Measurements from ENCODE around the gene CEACAM19.
A peak's percentile ranks its signal among the peaks of the same experiment; 100 is the strongest.
"Not testable (repeated sequence)": the region's sequence is repeated elsewhere in the genome, so short reads cannot be mapped to it uniquely, and the experiment has no call there.

Gene CEACAM19

DNA sequence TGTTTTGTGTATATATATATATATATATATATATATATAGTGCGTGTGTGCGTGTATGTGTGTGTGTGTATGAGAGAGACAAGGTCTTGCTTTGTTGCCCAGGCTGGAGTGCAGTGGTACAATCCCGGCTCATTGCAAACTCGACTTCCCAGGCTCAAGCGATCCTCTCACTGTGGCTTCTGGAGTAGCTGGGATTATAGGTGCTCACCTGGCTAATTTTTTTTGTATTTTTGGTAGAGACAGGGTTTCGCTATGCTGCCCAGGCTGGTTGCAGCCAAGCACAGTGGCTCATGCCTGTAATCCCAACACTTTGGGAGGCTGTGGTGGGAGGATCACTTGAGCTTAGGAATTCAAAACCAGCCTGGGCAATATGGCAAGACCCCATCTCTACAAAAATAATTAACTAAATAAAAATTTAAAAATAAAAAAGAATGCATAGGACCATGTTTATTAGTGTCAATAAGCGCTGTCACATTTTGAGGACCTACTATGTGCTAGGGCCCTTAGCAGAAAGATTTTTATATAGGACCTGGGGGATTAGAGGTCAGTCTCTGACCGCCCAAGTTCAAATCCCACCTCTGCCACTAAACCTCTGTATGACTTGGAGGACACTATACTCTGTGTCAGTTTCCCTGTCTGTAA is 25.8 kb upstream of the CEACAM19 start:
- DNase-seq (ENCODE audit: low spot score): no peak

DNA sequence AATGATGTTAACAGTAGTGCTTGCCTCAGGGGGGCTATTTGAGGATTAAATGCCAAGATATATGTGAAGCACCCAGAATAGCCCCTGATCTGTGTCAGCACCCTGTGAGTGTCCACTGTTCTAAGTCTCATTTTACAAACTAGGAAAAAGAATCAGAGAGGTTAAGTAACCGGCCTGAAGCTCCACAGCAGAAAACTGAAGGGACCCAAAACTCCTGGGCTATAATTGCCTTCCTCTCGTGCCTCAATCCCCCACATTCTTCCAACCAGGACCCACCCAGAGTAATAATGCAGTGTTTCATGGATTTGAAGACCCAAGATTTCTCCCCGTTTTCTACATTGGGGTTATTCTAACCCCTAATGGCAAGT is 25.2 kb upstream of the CEACAM19 start:
- no peak for DNase-seq (ENCODE audit: low spot score)

DNA sequence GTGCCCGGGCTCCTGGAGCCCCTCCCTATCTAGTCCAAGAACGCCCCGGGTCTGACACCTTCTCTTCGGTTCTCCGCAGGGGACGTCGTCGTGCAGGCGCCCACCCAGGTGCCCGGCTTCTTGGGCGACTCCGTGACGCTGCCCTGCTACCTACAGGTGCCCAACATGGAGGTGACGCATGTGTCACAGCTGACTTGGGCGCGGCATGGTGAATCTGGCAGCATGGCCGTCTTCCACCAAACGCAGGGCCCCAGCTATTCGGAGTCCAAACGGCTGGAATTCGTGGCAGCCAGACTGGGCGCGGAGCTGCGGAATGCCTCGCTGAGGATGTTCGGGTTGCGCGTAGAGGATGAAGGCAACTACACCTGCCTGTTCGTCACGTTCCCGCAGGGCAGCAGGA is 24.1 kb upstream of the CEACAM19 start:
- DNase-seq (ENCODE audit: low spot score): no peak

DNA sequence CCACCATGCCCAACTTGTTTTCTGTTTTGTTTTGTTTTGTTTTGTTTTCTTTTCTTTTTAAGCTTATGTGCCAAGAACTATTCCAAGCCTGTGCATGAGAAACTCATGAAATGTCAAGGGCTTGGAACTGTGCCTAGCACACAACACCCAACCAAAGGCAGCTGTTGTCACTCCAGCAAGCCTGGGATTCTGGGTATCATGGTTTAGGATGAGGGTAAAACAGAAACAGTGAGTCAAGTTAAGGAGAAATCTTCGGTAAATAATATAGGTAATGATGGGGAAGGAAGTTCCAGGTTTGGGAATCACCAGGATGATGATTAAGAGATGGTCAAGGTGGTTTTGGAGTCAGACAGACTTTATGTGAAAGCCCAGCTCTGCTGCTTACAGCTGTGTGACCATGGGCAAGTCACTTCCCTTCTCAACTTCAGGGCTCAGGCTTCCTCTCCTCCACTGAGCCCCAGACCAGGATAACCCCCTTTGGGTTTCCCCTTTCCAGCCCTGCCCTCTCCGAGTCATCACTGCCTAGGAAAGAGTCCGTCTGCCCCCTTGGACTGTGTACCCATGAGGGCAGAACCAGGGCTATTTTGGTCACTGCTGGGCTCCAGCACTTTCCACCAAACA is 22.5 kb upstream of the CEACAM19 start:
- peak; percentile 72 for DNase-seq (ENCODE audit: low spot score)

DNA sequence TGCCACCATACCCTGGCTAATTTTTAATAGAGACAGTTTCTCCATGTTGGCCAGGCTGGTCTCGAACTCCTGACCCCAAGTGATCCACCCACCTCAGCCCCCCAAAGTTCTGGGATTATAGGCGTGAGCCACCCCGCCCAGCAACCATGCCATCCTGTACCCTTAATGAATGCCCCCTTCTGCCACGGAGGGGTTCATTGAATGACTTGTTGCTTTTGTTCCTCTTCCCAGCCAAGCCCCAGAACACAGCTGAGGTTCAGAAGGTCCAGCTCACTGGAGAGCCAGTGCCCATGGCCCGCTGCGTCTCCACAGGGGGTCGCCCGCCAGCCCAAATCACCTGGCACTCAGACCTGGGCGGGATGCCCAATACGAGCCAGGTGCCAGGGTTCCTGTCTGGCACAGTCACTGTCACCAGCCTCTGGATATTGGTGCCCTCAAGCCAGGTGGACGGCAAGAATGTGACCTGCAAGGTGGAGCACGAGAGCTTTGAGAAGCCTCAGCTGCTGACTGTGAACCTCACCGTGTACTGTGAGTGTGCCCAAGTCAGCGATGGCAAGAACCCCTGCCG is 21.6 kb upstream of the CEACAM19 start:
- DNase-seq (ENCODE audit: low spot score): no peak

DNA sequence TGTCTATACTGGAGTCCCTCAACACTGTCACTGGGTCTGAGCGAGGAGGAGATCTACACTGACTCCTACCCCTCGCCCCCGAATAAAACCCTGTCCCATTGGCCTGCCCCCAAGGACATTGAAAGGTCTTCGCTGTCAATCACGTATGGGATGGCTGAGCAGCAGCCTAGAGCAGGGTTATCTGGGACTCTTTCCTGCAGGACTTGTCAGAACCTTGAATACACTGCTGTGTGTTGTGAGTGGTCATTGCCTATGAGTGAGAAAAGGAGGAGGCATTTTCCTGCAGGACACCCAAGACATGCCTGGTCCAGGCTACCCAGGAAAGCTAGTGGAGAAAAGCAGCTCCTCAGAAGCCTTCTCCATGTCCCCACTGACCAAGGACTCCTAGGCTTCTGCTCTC is 17.9 kb upstream of the CEACAM19 start:
- DNase-seq (ENCODE audit: low spot score): no peak

DNA sequence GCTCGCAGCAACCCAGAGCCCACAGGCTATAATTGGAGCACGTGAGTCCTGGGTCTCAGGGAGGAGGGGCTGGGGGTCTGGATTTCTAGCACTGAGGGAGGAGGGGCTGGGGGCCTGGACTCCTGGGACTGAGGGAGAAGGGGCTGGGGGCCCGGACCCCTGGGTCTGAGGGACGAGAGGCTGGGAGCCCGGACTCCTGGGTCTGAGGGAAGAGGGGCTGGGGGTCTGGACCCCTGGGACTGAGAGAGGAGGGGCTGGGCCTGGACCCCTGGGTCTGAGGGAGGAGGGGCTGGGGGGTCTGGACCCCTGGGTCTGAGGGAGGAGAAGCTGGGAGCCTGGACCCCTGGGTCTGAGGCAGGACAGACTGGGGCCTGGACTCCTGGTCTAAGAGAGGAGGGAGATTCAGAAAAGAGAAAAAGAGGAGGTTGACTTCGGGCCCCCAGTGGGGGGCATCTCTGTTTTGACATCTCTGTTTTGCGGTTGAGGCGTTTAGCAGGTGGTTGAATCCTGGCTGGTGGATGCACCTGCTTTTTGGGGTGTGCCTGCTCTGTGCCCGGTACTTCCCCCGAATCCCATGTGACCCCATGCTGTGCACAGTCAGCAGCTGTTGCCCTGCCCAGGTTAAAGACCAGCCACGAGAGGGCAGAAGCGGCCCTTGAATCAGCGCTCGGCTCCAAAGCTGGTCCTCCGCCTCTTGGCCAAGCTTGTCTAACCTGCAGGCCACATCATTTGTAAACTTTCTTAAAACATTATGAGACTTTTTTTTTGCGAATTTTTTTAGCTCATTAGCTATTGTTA is 17.1 kb upstream of the CEACAM19 start:
- peak; percentile 52 for DNase-seq (ENCODE audit: low spot score)

DNA sequence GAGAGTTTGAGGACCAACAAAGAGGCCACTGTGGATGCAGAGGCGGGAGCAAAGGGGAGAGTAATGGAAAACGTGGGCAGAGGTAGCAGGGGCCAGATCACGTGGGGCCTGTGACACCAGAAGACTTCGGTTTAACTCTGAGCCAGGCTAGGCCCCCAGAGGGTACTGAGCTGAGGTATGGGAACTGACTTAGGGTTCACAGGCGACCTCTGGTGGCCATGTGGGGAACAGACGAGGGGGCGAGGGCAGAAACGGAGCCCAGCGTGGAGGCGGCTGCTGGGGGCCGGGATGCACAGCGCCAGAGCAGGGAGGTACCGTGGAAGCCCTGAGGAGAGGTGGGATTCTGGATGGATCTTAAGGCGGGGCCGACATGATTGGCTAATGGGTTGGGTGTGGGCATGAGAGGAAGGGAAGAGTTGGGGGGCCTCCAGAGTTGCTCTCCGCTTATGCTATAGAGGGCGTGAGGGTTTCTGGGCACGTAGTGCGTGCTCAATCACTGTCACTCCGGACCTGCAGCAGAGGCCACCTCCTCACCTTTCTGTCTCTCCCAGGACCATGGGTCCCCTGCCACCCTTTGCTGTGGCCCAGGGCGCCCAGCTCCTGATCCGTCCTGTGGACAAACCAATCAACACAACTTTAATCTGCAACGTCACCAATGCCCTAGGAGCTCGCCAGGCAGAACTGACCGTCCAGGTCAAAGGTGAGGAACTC is 13.9 kb upstream of the CEACAM19 start:
- peak; percentile 78 for DNase-seq (ENCODE audit: low spot score)

DNA sequence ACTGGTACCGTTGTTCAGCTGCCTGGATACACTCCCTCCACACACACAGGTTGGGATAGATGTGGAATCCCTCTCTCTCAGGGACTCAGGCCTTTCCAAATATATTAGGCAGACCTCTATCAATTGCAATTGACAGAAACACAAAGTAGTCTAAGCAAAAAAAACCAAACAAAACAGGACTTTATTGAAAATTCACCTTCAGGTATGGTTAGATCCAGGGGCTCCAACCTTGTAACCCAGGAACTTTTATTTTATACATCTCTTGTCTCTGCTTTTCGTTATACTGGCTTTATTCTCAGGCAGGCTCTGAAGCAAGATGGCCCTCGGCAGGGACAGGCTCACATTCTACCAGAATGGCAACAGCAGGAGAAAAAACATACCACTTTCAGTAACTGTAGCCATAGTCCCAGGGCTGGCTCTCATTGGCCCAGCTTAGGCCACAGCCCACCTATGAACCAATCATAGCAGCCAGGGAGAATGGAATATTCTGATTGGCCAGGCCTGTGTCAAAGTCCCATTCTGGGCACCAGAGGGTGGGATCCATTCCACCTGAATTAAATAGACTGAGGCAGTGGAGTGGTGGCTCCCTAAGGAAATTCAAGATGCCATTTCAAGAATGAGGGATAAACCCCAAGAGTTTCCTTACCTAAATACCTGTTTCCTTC is 13.1 kb upstream of the CEACAM19 start:
- DNase-seq (ENCODE audit: low spot score): no peak

DNA sequence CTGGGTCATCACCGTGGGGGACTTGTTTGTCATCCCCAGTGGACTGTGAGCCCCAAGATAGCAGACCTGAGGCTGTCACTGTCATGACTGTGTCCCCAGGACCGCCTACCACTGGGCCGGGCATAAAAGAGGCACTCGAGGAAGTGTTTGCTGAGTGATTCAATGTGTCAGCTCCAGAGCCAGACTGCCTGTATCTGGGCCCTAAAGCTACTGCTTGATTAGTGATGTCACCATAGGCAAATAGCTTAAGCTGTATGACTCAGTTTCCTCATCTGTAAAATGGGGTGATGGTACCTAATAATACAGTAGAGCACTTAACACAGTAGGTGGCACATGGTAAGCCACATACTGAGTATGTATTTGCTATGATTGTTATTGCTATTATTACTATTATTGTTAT is 11.2 kb upstream of the CEACAM19 start:
- DNase-seq (ENCODE audit: low spot score): no peak

DNA sequence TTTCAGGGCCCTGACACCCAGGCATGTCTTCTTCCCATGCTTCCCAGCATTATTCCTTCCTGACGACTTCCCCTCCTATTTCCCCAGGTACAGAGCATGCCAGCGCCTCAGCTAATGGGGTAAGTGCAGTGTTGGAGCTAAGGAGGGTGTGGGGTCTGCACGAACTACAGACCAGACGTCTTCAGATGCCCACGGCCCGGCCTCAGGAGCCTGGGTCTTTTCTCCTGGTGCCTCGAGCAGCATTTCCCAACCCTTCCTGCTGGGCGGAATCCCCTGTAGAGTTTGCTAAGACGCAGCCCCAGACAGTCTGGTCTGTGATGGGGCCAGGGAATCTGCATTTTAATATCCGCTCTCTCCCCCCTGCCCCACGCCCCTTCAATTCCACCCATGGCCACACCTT is 10.1 kb upstream of the CEACAM19 start:
- DNase-seq (ENCODE audit: low spot score): no peak

DNA sequence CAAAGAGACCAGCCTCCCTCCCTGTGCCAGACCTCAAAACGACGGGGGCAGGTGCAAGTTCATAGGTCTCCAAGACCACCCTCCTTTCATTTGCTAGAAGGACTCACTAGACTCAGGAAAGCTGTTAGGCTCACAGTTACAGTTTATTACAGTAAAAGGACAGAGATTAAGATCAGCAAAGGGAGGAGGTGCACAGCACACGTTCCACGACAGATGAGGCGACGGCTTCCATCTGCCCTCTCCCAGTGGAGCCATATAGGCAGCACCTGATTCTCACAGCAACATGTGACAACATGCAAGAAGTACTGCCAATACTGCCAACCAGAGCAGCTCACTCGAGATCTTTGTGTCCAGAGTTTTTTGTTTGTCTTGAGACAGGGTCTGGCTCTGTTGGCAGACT is 9.4 kb upstream of the CEACAM19 start:
- no peak for DNase-seq (ENCODE audit: low spot score)

DNA sequence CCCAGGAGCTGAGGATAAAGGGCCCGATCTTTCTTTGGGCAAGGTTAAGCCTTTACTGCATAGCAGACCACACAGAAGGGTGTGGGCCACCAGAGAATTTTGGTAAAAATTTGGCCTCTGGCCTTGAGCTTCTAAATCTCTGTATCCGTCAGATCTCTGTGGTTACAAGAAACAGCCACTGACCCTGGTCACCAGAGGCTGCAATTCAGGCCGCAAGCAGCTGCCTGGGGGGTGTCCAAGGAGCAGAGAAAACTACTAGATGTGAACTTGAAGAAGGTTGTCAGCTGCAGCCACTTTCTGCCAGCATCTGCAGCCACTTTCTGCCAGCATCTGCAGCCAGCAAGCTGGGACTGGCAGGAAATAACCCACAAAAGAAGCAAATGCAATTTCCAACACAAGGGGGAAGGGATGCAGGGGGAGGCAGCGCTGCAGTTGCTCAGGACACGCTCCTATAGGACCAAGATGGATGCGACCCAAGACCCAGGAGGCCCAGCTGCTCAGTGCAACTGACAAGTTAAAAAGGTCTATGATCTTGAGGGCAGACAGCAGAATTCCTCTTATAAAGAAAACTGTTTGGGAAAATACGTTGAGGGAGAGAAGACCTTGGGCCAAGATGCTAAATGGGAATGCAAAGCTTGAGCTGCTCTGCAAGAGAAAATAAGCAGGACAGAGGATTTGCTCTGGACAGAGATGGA is 8.4 kb upstream of the CEACAM19 start:
- peak; percentile 66 for DNase-seq (ENCODE audit: low spot score)

DNA sequence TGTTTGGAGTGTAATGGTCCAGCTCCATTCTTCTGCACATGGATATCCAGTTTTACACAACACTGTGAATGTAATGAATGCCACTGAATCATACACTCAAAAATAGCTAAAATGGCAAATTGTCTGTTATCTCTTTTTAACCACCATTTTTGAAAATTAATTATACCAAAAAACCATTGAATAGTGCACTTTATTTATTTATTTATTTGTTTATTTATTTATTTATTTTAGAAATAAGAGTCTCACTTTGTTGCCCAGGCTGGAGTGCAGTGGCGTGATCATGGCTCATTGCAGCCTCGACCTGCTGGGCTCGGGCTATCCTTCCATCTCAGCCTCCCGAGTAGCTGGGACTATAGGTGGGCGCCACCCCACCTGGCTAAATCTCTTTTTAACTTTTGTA is 7.3 kb upstream of the CEACAM19 start:
- DNase-seq (ENCODE audit: low spot score): no peak

DNA sequence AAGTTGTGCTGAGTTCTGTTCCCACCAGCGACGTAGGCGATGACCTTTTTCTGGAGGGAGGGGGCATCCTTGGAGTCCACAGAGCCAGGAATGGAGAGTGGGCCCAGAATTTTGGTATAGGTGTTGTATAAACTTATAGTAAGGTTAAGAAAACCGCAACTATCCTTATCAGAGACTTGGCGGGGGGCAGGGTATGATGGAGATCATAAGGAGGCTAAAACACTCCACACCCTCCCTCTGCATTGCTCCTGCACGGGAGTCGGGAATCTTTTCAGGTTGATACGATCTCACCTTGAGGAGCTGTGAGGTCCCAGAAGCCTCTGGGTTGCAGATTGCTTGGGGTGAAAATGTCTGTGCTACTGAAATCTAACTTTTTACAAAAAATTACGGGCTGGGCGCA is 6.3 kb upstream of the CEACAM19 start:
- DNase-seq (ENCODE audit: low spot score): no peak

DNA sequence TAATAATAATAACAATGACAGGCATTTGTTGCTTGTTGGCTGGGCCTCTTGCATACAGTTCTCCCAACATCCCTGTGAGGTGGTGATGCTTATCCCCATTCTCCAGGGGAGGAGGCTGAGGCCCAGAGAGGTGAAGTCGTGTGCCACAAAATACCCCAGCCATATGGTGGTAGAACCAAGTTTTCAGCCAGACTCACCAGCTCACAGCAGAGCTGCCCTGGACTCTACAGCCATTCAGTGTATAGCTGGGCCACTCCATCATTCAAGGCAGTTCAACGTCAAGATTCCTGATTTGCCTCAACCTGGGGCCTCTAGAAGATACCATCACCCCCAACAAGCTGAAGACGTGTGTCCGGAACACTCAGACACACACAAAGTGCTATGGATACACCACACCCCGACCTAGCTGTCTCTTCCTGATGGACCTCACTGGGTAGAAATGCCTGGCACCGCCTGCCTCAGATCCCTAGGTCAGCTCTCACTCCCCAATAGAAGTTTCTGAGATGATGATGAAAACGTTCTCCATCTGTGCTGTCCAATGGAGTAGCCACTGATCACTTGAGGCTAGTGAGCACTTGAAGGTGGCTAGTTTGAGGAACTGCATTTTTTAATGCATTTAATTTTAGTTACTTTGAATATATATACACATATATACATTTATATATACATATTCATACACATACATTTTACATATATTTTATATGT is 4.3 kb upstream of the CEACAM19 start:
- no peak for DNase-seq (ENCODE audit: low spot score)

DNA sequence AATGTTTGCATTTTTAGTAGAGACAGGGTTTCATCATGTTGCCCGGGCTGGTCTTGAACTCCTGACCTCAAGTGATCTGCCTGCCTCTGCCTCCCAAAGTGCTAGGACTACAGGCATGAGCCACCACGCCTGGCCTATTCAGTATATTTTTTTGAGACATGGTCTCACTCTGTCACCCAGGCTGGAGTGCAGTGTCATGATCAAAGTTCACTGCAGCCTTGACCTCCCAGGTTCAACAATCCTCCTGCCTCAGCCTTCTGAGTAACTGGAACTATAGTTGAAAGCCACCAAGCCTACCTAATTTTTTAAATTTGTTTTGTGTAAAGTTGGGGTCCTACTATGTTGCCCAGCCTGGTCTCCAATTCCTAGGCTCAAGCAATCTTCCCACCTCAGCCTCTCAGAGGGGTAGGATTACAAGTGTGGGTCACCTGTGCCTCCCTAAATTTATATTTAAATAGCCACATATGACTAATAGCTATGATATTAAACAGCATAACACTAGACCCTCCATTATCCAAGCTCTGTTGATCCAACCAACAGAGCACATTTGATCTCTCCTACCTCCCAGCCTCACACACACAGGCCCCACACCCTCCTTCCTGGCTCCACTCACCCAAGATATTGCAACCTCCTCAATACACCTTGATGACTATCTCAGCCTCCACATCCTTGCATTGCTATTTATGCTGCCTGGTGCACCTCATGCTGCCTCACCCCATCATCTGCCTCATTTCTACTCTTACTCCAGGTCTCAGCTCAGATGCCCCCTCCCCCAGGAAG is 2.1 kb upstream of the CEACAM19 start:
- DNase-seq (ENCODE audit: low spot score): no peak

DNA sequence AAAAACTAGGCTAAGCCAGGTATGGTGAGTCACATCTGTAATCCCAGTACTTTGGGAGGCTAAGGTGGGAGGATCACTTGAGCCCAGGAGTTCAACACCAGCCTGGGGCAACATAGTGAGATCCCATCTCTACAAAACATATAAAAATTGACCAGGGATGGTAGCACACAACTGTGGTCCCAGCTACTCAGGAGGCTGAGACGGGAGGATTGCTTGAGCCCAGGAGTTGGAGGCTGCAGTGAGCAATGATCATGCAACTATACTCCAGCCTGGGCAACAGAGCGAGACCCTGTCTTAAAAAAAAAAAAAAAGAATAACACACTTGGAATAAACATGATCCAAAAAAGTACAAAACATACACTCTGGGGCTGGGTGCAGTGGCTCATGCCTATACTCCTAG is 1.3 kb upstream of the CEACAM19 start:
- DNase-seq (ENCODE audit: low spot score): not testable (repeated sequence)

DNA sequence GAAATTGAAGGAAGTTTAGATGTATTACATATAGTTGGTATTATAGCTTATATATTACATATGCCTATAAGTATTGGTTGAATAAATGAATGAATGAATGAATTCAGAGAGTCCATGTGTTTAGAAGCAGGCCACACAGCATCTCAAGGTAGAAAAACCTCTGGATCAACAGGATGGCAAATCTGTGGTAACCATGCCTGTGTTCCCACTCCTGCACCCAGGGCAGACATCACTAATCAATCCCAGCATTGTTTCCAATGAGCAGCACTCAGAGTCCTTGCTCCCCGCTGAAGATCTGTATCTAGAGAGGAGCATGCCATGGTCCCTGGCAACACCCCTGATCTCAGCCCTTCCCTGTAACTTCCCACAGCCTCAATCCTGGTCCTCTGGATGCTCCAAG is 944 bp downstream of the CEACAM19 start:
- DNase-seq (ENCODE audit: low spot score): no peak

DNA sequence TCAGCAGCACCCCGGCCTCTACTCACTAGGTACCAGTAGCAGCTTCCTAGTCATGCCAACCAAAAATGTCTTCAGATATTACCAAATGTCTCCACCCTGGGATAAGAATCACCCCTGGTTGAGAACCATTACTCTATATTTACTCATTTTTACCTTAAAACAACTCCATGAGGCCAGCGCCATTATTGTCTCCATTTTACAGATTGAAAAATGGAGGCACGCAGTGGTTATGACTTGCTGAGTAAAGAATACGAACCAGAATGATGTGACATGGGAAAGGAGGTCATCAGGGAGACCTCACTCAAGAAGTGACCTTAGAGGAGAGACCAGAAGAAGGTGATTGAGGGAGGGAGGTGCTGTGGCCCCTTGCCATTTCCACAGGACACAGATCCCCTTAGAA is 2.2 kb downstream of the CEACAM19 start:
- no peak for DNase-seq (ENCODE audit: low spot score)

Data from AG08395 (cell line).